ENCODE results near the gene SPATA2.

Gene SPATA2

DNA sequence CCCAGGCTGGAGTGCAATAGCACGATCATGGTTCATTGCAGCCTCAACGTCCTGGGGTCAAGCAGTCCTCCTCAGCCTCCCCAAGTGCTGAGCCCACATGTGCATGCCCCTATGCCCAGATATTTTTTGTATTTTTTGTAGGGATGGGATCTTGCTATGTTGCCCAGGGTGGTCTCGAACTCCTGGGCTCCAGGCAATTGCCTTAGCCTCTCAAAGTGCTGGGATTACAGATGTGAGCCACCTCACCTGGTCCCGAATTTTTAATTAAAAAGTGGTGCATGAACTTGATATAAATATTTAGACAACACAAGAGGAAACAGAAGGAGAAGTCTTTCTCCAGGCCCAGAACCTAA lies 13.8 kb upstream of the SPATA2 start:
- TF ChIP-seq ESRRG (CRISPR knock-in tag; IDR thresholded peaks at IDR 0.05), result no peak
- no peak for TF ChIP-seq OSR1 (CRISPR knock-in tag; IDR thresholded peaks at IDR 0.05)
- no peak for TF ChIP-seq SNAI2 (CRISPR knock-in tag; IDR thresholded peaks at IDR 0.05)
- TF ChIP-seq TOX (CRISPR knock-in tag; IDR thresholded peaks at IDR 0.05; ENCODE audit: borderline replicate concordance), result no peak
- no peak for TF ChIP-seq ZNF565 (CRISPR knock-in tag; conservative IDR thresholded peaks at IDR 0.05; ENCODE audit: low read depth)
- TF ChIP-seq ISL1 (CRISPR knock-in tag; IDR thresholded peaks at IDR 0.05), result no peak
- no peak for TF ChIP-seq RARB (CRISPR knock-in tag; IDR thresholded peaks at IDR 0.05)
- TF ChIP-seq CSDC2 (CRISPR knock-in tag; IDR thresholded peaks at IDR 0.05), result no peak
- no peak for TF ChIP-seq ZFP30 (CRISPR knock-in tag; IDR thresholded peaks at IDR 0.05)
- no peak for TF ChIP-seq ZNF70 (CRISPR knock-in tag; IDR thresholded peaks at IDR 0.05)
- no peak for TF ChIP-seq BACH2 (CRISPR knock-in tag; IDR thresholded peaks at IDR 0.05; ENCODE audit: borderline replicate concordance)
- TF ChIP-seq, protein P1, sequence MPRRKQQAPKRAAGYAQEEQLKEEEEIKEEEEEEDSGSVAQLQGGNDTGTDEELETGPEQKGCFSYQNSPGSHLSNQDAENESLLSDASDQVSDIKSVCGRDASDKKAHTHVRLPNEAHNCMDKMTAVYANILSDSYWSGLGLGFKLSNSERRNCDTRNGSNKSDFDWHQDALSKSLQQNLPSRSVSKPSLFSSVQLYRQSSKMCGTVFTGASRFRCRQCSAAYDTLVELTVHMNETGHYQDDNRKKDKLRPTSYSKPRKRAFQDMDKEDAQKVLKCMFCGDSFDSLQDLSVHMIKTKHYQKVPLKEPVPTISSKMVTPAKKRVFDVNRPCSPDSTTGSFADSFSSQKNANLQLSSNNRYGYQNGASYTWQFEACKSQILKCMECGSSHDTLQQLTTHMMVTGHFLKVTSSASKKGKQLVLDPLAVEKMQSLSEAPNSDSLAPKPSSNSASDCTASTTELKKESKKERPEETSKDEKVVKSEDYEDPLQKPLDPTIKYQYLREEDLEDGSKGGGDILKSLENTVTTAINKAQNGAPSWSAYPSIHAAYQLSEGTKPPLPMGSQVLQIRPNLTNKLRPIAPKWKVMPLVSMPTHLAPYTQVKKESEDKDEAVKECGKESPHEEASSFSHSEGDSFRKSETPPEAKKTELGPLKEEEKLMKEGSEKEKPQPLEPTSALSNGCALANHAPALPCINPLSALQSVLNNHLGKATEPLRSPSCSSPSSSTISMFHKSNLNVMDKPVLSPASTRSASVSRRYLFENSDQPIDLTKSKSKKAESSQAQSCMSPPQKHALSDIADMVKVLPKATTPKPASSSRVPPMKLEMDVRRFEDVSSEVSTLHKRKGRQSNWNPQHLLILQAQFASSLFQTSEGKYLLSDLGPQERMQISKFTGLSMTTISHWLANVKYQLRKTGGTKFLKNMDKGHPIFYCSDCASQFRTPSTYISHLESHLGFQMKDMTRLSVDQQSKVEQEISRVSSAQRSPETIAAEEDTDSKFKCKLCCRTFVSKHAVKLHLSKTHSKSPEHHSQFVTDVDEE (CRISPR knock-in tag; IDR thresholded peaks at IDR 0.05), result no peak
- no peak for TF ChIP-seq ZFP3 (CRISPR knock-in tag; IDR thresholded peaks at IDR 0.05)
- TF ChIP-seq GLIS3 (CRISPR knock-in tag; IDR thresholded peaks at IDR 0.05), result no peak
- no peak for TF ChIP-seq TCF4 (CRISPR knock-in tag; IDR thresholded peaks at IDR 0.05; ENCODE audit: borderline replicate concordance)
- TF ChIP-seq ARNTL (CRISPR knock-in tag; IDR thresholded peaks at IDR 0.05; ENCODE audit: borderline replicate concordance, low read depth), result no peak
- no peak for ATAC-seq

DNA sequence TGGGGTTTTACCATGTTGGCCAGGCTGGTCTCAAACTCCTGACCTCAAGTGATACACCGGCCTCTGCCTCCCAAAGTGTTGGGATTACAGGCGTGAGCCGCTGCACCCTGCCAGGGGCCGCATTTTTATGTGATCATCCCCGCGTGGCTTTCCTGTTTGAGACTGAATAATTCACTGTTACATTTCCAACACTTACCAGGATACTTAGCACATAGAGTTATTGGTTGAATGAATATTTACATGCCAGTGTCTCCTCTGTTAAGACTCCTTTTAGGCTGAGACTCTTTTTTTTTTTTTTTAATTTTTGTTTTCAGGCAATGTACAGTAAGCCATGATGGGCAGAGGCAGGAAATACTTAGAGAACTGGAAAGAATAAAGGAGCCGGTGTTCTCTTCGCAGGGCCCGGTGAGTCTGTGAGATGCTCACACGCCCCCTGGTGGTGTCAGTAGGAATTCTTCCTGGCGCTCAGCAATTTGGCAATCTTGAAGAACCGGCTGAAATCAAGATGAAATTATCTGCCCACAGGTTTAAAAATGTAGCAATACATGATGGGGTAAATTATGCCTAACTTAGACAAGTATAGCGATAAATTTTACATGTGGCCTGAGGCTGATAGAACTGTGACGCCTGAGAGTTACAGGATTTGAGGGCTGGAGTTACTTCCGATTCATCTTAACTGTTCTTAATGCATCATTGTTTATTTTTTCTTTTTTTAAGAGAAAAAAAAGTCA lies 13.2 kb upstream of the SPATA2 start:
- ATAC-seq, result peak; percentile 96
- no peak for TF ChIP-seq RARB (CRISPR knock-in tag; IDR thresholded peaks at IDR 0.05)
- TF ChIP-seq, protein P1 (CRISPR knock-in tag; IDR thresholded peaks at IDR 0.05), result no peak
- no peak for TF ChIP-seq TOX (CRISPR knock-in tag; IDR thresholded peaks at IDR 0.05; ENCODE audit: borderline replicate concordance)
- TF ChIP-seq SNAI2 (CRISPR knock-in tag; IDR thresholded peaks at IDR 0.05), result no peak
- no peak for TF ChIP-seq CSDC2 (CRISPR knock-in tag; IDR thresholded peaks at IDR 0.05)
- no peak for TF ChIP-seq ZC3H10 (CRISPR knock-in tag; IDR thresholded peaks at IDR 0.05)
- TF ChIP-seq ISL1 (CRISPR knock-in tag; IDR thresholded peaks at IDR 0.05), result no peak
- TF ChIP-seq, protein P2, sequence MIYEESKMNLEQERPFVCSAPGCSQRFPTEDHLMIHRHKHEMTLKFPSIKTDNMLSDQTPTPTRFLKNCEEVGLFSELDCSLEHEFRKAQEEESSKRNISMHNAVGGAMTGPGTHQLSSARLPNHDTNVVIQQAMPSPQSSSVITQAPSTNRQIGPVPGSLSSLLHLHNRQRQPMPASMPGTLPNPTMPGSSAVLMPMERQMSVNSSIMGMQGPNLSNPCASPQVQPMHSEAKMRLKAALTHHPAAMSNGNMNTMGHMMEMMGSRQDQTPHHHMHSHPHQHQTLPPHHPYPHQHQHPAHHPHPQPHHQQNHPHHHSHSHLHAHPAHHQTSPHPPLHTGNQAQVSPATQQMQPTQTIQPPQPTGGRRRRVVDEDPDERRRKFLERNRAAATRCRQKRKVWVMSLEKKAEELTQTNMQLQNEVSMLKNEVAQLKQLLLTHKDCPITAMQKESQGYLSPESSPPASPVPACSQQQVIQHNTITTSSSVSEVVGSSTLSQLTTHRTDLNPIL (CRISPR knock-in tag; IDR thresholded peaks at IDR 0.05; ENCODE audit: low read depth), result no peak
- no peak for TF ChIP-seq TCF4 (CRISPR knock-in tag; IDR thresholded peaks at IDR 0.05; ENCODE audit: borderline replicate concordance)
- TF ChIP-seq ESRRG (CRISPR knock-in tag; IDR thresholded peaks at IDR 0.05), result no peak
- no peak for TF ChIP-seq OSR1 (CRISPR knock-in tag; IDR thresholded peaks at IDR 0.05)
- TF ChIP-seq, protein P3, sequence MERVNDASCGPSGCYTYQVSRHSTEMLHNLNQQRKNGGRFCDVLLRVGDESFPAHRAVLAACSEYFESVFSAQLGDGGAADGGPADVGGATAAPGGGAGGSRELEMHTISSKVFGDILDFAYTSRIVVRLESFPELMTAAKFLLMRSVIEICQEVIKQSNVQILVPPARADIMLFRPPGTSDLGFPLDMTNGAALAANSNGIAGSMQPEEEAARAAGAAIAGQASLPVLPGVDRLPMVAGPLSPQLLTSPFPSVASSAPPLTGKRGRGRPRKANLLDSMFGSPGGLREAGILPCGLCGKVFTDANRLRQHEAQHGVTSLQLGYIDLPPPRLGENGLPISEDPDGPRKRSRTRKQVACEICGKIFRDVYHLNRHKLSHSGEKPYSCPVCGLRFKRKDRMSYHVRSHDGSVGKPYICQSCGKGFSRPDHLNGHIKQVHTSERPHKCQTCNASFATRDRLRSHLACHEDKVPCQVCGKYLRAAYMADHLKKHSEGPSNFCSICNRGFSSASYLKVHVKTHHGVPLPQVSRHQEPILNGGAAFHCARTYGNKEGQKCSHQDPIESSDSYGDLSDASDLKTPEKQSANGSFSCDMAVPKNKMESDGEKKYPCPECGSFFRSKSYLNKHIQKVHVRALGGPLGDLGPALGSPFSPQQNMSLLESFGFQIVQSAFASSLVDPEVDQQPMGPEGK (CRISPR knock-in tag; IDR thresholded peaks at IDR 0.05; ENCODE audit: borderline replicate concordance), result no peak
- TF ChIP-seq PPARA (CRISPR knock-in tag; IDR thresholded peaks at IDR 0.05; ENCODE audit: borderline replicate concordance), result no peak
- TF ChIP-seq GLIS3 (CRISPR knock-in tag; IDR thresholded peaks at IDR 0.05), result no peak
- TF ChIP-seq ZNF70 (CRISPR knock-in tag; IDR thresholded peaks at IDR 0.05), result no peak
- TF ChIP-seq BACH2 (CRISPR knock-in tag; IDR thresholded peaks at IDR 0.05; ENCODE audit: borderline replicate concordance), result no peak
